A549 (cell line): ENCODE results near the gene TMEM39A. TPM values are rescaled to one million over a fixed set of nuclear protein-coding genes. Genes with fewer than 3 reads are reported as not detected.

Experiments
- ATAC-seq, 2 experiments: fragments of 200-7000 bp in 1 of 2; fragments of >200 bp in 1 of 2; cut with Nextera tagmentation in 1 of 2; cut with Tn5 transposase in 1 of 2; 3 replicates each; pipeline versions ENCODE4 v1.8.0 to v1.9.1; 2018 to 2020; ENCODE audit warnings: mild to moderate bottlenecking in 1 of 2, moderate library complexity in 1 of 2
- CTCF ChIA-PET: fragments of 300-600 bp; sonication (Branson Sonifier 250); formaldehyde crosslinking; extraction: SDS; loops from one replicate; lab custom pipeline; 2021; ENCODE audit warnings: antibody characterized with exemption, inconsistent platforms; lab: Yijun Ruan, JAX
- POLR2A ChIA-PET: fragments of 350-600 bp; formaldehyde crosslinking; extraction: SDS; loops from one replicate; lab custom pipeline; 2021; ENCODE audit warnings: antibody characterized with exemption, inconsistent platforms; lab: Yijun Ruan, JAX
- DNase-seq, 2 experiments: peaks; one replicate each; pipeline versions ENCODE4 v3.0.0 to v3.0.0-alpha.2; 2011 to 2016; ENCODE audit warnings: low read depth in 1 of 2, low spot score in 1 of 2
- FAIRE-seq: peaks from 2 replicates; lab custom pipeline; 2011; peaks lifted over from hg19 to GRCh38; lab: Jason Lieb, UNC
- H3K27ac ChIP-seq, 2 experiments: fragments of >200 bp; sonication (Bioruptor Twin); formaldehyde crosslinking; 3 replicates each; pipeline ENCODE4 v1.5.1; 2016 to 2017
- H3K4me1 ChIP-seq: fragments of >200 bp; sonication (Bioruptor Twin); formaldehyde crosslinking; 3 replicates; pipeline ENCODE4 v1.6.1; 2016
- H3K4me2 ChIP-seq: fragments of >200 bp; sonication (Bioruptor Twin); formaldehyde crosslinking; 3 replicates; pipeline ENCODE4 v1.6.1; 2016
- H3K4me3 ChIP-seq: fragments of >200 bp; sonication (Bioruptor Twin); formaldehyde crosslinking; 3 replicates; pipeline ENCODE4 v1.5.1; 2016
- H3K9me3 ChIP-seq: fragments of >200 bp; sonication (Bioruptor Twin); formaldehyde crosslinking; 3 replicates; pipeline ENCODE4 v1.6.1; 2016
- BCL3 ChIP-seq: fragments of >200 bp; sonication (Bioruptor Twin); formaldehyde crosslinking; IDR thresholded peaks from 3 replicates; pipeline ENCODE4 v1.6.1; 2016
- BHLHE40 ChIP-seq: IDR thresholded peaks from 2 replicates; pipeline ENCODE4 v1.6.1; 2012; ENCODE audit warnings: low read depth, low read length, inconsistent platforms
- CTCF ChIP-seq: fragments of >200 bp; sonication (Bioruptor Twin); formaldehyde crosslinking; IDR thresholded peaks from 3 replicates; pipeline ENCODE4 v1.5.1; 2016
- FOSB ChIP-seq: fragments of 250-450 bp; sonication (Bioruptor Pico); IDR thresholded peaks from 2 replicates; pipeline ENCODE4 v1.5.0; 2020; ENCODE audit warnings: mild to moderate bottlenecking, moderate library complexity
- FOSL2 ChIP-seq, 2 experiments: fragments of 450-650 bp in 1 of 2; fragments of >200 bp in 1 of 2; sonication (Bioruptor Twin) in 1 of 2; formaldehyde crosslinking; IDR thresholded peaks; 2 replicates each; pipeline versions ENCODE4 v1.5.0 to v1.6.1; 2016 to 2020; ENCODE audit warnings: mild to moderate bottlenecking in 1 of 2, moderate library complexity in 1 of 2
- GATA3 ChIP-seq: IDR thresholded peaks from 2 replicates; pipeline ENCODE4 v1.6.1; 2012; ENCODE audit warnings: borderline replicate concordance
- HMGXB4 ChIP-seq: fragments of 250-450 bp; sonication (Bioruptor Pico); IDR thresholded peaks from 2 replicates; pipeline ENCODE4 v1.5.0; 2021; ENCODE audit warnings: mild to moderate bottlenecking, moderate library complexity, borderline replicate concordance
- HOXB5 ChIP-seq: fragments of 250-450 bp; sonication (Bioruptor Pico); IDR thresholded peaks from 2 replicates; pipeline ENCODE4 v1.5.0; 2020; ENCODE audit warnings: mild to moderate bottlenecking, moderate library complexity
- JUN ChIP-seq, 2 experiments: fragments of >200 bp; sonication (Bioruptor Twin); formaldehyde crosslinking; IDR thresholded peaks; 2 replicates in 1 of 2; 3 replicates in 1 of 2; pipeline ENCODE4 v1.6.1; 2016 to 2017
- JUNB ChIP-seq: fragments of >200 bp; sonication (Bioruptor Twin); formaldehyde crosslinking; IDR thresholded peaks from 2 replicates; pipeline ENCODE4 v1.6.1; 2016
- KDM5A ChIP-seq: fragments of 200-600 bp; sonication (generic); IDR thresholded peaks from 2 replicates; pipeline ENCODE4 v1.6.1; 2016; ENCODE audit warnings: antibody characterized with exemption, mild to moderate bottlenecking
- MAFK ChIP-seq: fragments of 450-650 bp; IDR thresholded peaks from 2 replicates; pipeline ENCODE4 v1.6.1; 2014; ENCODE audit not compliant: partially characterized antibody
- NFE2L2 ChIP-seq: fragments of 150-350 bp; conservative IDR thresholded peaks from 2 replicates; pipeline ENCODE4 v1.6.1; 2014; ENCODE audit warnings: low read length
- PHF8 ChIP-seq: fragments of 200-600 bp; sonication (generic); IDR thresholded peaks from 2 replicates; pipeline ENCODE4 v1.6.1; 2016; ENCODE audit warnings: low read depth, mild to moderate bottlenecking, antibody characterized with exemption, moderate library complexity, borderline replicate concordance
- POLR2A ChIP-seq: IDR thresholded peaks from 2 replicates; pipeline ENCODE4 v1.6.1; 2012; ENCODE audit warnings: mild to moderate bottlenecking, low read length
- RAD21 ChIP-seq, 2 experiments: fragments of >200 bp in 1 of 2; sonication (Bioruptor Twin) in 1 of 2; formaldehyde crosslinking in 1 of 2; IDR thresholded peaks in 1 of 2; conservative IDR thresholded peaks in 1 of 2; 2 replicates in 1 of 2; 3 replicates in 1 of 2; pipeline ENCODE4 v1.6.1; 2012 to 2018; ENCODE audit warnings: inconsistent platforms in 1 of 2
- REST ChIP-seq: fragments of 200-600 bp; sonication (generic); IDR thresholded peaks from 2 replicates; pipeline ENCODE4 v1.6.1; 2016; ENCODE audit warnings: antibody characterized with exemption, mild to moderate bottlenecking, moderate library complexity
- ZNF302 ChIP-seq: fragments of 250-450 bp; sonication (Bioruptor Pico); IDR thresholded peaks from 2 replicates; pipeline ENCODE4 v1.9.0; 2021; ENCODE audit warnings: inconsistent platforms, mild to moderate bottlenecking, moderate library complexity
- WGBS: methylation state at CpG from one replicate; pipeline ENCODE4 v1.1.6; 2017; ENCODE audit errors: missing lambda C conversion rate; 5-methylcytosine and 5-hydroxymethylcytosine counted together
- polyA minus RNA-seq: library from RNA; depleted of rRNA, polyadenylated mRNA; stranded (reverse); fragments of >200 nt; gene quantifications from 2 replicates; pipeline ENCODE4 v1.2.3, GENCODE V29; 2011; rRNA and poly(A)+ RNA removed
- polyA plus RNA-seq, 4 experiments: library from polyadenylated mRNA; depleted of rRNA in 3 of 4; stranded (reverse); fragments of >200 nt; fragmentation: RNase III in 1 of 4; extraction: RNeasy Plus Mini Kit Qiagen cat#74134 plus additional on column Dnase treatment in 1 of 4; gene quantifications; 2 replicates in 3 of 4; 3 replicates in 1 of 4; pipeline ENCODE4 v1.2.3, GENCODE V29; 2011 to 2017
- TF ChIP-seq, protein P1 (sequence below): IDR thresholded peaks from 2 replicates; pipeline ENCODE4 v1.6.1; 2012
- TF ChIP-seq, protein P2 (sequence below): IDR thresholded peaks from 2 replicates; pipeline ENCODE4 v1.6.1; 2012; ENCODE audit warnings: low read depth, borderline replicate concordance

Gene TMEM39A, protein sequence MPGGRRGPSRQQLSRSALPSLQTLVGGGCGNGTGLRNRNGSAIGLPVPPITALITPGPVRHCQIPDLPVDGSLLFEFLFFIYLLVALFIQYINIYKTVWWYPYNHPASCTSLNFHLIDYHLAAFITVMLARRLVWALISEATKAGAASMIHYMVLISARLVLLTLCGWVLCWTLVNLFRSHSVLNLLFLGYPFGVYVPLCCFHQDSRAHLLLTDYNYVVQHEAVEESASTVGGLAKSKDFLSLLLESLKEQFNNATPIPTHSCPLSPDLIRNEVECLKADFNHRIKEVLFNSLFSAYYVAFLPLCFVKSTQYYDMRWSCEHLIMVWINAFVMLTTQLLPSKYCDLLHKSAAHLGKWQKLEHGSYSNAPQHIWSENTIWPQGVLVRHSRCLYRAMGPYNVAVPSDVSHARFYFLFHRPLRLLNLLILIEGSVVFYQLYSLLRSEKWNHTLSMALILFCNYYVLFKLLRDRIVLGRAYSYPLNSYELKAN
- polyA plus RNA-seq (2011; rRNA removed) (21.9 and 38.9 TPM in 2 replicates), polyA plus RNA-seq (2017; fragmentation: RNase III; extraction: RNeasy Plus Mini Kit Qiagen cat#74134 plus additional on column Dnase treatment) (13.9 to 16.9 TPM (median 15.7 TPM) in 3 replicates), polyA minus RNA-seq (46.6 and 49.5 TPM in 2 replicates)
- polyA plus RNA-seq (2012; cell fraction: cytosol; rRNA removed): 6.5 and 9.8 TPM in 2 replicates
- 9.9 and 12.8 TPM in 2 replicates for polyA plus RNA-seq (2012; cell fraction: nucleus; rRNA removed)

- Histone ChIP-seq H3K9me3 (no peaks in the 10 kb centered on the region), H3K4me1 (peaks cover 19% of the 10 kb centered on the region), H3K27ac (peak within 1 kb of the TSS; percentile 86 to 88), H3K4me2 (peak within 1 kb of the TSS; percentile 89), H3K4me3 (peak within 1 kb of the TSS; percentile 88)
- ATAC-seq: peak; percentile 97 to 98
- ChIA-PET CTCF (interaction anchor here (0.8 to 2.4 kb wide), 8 partner anchors 11 to 222 kb away, joined by 3 to 10 read pairs (median 3); partner anchors contain the start of genes B4GALT4 and TIMMDC1), POLR2A (interaction anchor here (0.6 to 2.7 kb wide), 25 partner anchors 8 to 632 kb away, joined by 3 to 50 read pairs (median 4); partner anchors contain the start of genes ARHGAP31, B4GALT4 and TIMMDC1)
- WGBS: 2% methylated on average over 31 of the region's 51 CpGs
- TF ChIP-seq KDM5A: peak; percentile 97
- TF ChIP-seq HOXB5: peak; percentile 19; the same call in 1 of the 2 replicates
- TF ChIP-seq, protein P1, sequence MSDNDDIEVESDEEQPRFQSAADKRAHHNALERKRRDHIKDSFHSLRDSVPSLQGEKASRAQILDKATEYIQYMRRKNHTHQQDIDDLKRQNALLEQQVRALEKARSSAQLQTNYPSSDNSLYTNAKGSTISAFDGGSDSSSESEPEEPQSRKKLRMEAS: peak; percentile 91
- TF ChIP-seq GATA3: 0 out of 2 replicates have a peak, but pooled peaks have one; percentile 13
- TF ChIP-seq ZNF302 (CRISPR knock-in tag): no peak
- TF ChIP-seq BCL3: peak; percentile 97
- no peak for TF ChIP-seq CTCF
- TF ChIP-seq, protein P2, sequence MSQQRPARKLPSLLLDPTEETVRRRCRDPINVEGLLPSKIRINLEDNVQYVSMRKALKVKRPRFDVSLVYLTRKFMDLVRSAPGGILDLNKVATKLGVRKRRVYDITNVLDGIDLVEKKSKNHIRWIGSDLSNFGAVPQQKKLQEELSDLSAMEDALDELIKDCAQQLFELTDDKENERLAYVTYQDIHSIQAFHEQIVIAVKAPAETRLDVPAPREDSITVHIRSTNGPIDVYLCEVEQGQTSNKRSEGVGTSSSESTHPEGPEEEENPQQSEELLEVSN: 0 out of 2 replicates have a peak, but pooled peaks have one; percentile 17
- no peak for TF ChIP-seq JUNB
- TF ChIP-seq HMGXB4 (CRISPR knock-in tag): no peak
- peak; percentile 59 for TF ChIP-seq MAFK
- no peak for TF ChIP-seq BHLHE40
- TF ChIP-seq POLR2A: peak; percentile 94
- TF ChIP-seq RAD21 (conservative IDR thresholded peaks at IDR 0.05 in 1 of 2, IDR thresholded peaks at IDR 0.05 in 1 of 2): no peak
- TF ChIP-seq NFE2L2: 0 out of 2 replicates have a peak, but pooled peaks have one; percentile 5
- 0 out of 2 replicates have a peak, but pooled peaks have one; percentile 31 for TF ChIP-seq REST
- peak; percentile 96 for TF ChIP-seq JUN (IDR thresholded peaks at IDR 0.05)
- TF ChIP-seq FOSL2 (IDR thresholded peaks at IDR 0.05): no peak
- TF ChIP-seq FOSL2 (CRISPR knock-in tag; IDR thresholded peaks at IDR 0.05): peak; percentile 56
- TF ChIP-seq PHF8: peak; percentile 64
- TF ChIP-seq FOSB: peak; percentile 64; the same call in 1 of the 2 replicates
- DNase-seq: peak; percentile 98
- FAIRE-seq: peak; percentile 39
Observed at GRCh38 chr3:119463171-119464169, at the start of gene TMEM39A. Gene TMEM39A (minus strand): TSS chr3:119463615. CDS start chr3:119462074, 1,541 bp downstream.
